OCI-LY1 (cell line): Measurements from ENCODE around the gene ZNF189.

Source experiments
- CTCF ChIP-seq: fragments of 200-600 bp; sonication (generic), shearing (Covaris generic); IDR thresholded peaks from 2 replicates; pipeline ENCODE4 v1.5.1; 2017; ENCODE audit warnings: mild to moderate bottlenecking, antibody characterized with exemption, low read length, moderate library complexity, mixed read lengths
- EZH2 ChIP-seq: fragments of 200-600 bp; sonication (generic), shearing (Covaris generic); IDR thresholded peaks from 2 replicates; pipeline ENCODE4 v1.8.0; 2017; ENCODE audit warnings: borderline replicate concordance, mixed run types, mild to moderate bottlenecking, antibody characterized with exemption, low read length, moderate library complexity, mixed read lengths

- no peak for TF ChIP-seq CTCF
- no peak for TF ChIP-seq EZH2
Measured at GRCh38 chr9:101408374-101409078, 9.9 kb downstream of the ZNF189 start.
